Hematopoietic multipotent progenitor cell treated with erythropoietin and hydrocortisone succinate and interleukin-3 and kit ligand, for 8 days (in vitro differentiated cells): ENCODE measurements around the gene SLC16A5.
"Not testable (repeated sequence)": the region's sequence is repeated elsewhere in the genome, so short reads cannot be mapped to it uniquely, and the experiment has no call there.

Experiments used
- DNase-seq: peaks from one replicate; pipeline ENCODE4 v3.0.0-alpha.2; 2015

The SLC16A5 gene

DNA sequence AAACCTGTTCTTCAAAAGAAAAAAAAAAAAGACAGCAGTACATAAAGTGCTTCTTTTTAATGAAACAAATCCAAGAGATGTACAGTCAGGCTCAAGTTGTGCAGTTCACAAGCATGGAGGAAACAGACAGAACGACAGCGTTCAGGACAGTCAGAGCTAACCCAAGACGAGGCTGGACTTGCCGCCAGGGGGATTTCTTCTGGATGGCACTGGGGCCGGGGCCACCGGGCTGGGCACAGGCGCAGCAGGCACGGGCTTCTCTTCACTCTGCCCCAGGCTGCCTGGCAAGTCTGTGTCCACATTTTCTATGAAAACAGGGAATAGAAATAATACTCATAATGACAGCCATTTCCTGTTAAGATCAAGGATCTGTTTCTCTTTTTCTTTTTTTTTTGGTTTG lies 48.2 kb downstream of the SLC16A5 start:
- DNase-seq, result no peak

DNA sequence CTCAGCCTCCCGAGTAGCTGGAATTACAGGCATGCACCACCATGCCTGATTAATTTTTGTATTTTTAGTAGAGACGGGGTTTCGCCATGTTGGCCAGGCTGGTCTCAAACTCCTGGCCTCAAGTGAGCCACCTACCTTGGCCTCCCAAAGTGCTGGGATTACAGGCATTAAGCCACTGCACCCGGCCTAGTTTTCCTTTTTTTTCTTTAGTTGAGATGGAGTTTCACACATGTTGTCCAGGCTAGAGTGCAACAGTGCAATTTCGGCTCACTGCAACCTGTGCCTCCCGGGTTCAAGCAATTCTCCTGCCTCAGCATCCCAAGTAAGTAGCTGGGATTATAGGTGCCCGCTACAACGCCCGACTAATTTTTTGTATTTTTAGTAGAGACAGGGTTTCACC lies 50.0 kb downstream of the SLC16A5 start:
- not testable (repeated sequence) for DNase-seq

DNA sequence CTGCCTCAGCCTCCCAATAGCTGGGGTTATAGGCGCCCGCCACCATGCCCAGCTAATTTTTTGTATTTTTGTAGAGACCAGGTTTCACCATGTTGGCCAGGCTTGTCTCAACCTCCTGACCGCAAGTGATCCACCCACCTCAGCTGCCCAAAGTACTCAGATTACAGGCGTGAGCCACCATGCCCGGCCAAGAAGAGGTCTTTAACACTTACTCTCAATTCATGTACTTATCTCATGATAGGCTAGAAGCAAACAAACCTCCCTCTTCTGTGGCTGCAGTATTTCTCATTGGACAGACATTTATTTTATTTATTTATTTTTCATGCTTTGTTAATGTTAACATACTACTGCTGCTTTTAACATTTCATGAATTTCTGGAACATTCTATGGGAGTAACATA lies 50.8 kb downstream of the SLC16A5 start:
- no peak for DNase-seq

DNA sequence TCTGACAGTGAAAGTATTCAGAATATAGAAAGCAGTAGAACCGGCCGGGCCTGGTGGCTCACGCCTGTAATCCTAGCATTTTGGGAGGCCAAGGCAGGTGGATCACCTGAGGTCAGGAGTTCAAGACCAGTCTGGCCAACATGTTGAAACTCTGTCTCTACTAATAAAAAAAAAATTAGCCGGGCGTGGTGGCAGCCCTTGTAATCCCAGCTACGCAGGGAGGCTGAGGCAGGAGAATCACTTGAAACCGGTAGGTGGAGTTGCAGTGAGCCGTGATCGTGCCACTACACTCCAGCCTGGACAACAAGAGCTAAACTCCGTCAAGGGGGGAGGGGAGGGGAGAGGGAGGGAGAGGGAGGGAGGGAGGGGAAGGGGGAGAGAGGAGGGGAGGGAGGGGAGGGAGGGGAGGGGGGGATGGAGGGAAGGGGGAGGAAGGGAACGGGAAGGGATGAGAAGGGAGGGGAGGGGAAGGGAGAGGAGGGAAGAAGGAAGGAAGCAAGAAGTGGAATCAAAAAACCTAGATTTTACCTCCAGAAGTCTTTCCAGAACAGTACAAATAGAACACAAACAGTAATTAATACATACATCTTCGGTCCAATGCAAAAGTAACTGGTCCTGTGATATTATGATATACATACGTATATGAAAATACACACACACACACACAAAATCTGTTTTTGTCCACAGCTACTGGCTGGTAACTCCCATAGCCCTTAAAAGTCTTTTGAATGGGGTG lies 54.6 kb downstream of the SLC16A5 start:
- DNase-seq, result no peak

DNA sequence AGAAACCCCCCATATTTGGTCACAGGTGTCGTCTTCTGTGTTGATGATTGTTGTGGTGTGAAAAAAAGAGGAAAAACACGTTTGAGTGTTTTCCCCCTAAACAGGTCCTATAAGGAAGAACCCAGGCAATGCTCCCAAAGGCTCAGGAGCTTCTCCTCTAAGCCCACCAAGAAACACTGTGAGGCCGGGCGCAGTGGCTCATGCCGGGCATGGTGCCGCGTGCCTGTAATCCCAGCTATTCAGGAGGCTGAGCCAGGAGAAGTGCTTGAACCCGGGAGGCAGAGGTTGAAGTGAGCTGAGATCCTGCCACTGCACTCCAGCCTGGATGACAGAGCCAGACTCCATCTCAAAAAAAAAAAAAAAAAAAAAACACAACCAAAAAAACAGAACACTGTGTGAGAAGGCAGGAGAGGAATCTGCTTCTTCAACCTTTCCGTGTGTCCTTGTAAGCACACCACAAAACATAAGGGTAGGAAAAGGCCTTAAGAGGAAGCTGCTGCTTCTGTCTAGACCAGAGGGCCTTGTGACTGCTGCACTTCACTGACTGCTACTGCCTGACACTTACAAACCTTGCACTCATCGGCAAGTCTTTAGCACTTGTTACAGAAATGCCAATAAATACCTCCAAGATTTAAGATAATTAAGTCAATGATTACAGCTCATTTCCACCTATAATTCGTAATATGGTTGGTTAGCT lies 57.2 kb downstream of the SLC16A5 start:
- no peak for DNase-seq

DNA sequence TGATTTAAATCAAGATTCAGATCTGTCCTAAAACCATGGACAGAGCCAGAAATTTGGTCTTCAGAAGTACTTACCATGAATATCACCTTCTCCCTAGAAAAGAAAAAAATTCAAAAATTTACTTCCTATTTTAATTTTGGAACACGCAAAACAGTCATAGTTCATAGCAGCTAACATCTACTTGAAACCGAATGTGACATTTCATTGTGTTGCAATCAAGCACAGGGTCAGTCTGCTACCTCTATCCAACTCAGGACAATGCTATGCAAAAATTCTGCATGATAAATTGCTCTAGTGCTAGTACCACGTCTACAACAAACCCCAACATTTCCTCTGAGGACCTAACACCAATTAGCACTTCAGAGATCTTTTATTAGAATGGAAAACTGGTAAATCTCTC lies 58.8 kb downstream of the SLC16A5 start:
- DNase-seq, result no peak

DNA sequence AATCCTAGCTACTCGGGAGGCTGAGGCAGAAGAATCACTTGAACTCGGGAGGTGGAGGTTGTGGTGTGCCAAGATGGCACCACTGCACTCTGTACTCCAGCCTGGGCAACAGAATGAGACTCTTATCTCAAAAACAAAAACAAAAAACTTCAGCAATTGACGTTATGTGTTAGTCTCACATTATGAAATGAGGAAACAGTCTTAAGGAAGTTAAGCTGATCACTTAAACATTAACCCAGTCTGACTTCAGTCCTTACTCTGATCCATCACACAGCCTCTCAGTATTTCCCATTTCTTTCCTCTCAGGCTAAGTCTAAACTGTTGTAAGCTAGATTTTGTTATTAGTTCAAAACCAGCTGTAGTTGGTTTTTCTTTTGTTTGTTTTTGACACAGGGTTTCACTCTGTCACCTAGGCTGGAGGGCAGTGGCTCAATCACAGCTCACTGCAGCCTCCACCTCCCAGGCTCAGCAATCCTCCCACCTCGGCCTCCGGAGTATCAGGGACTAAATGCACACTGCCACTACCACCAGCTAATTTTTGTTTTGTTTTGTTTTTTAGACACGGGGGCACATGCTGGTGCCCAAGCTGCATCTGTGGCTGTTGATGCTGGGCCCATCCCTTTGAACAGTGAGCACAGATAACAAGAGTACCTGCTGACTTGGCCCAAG lies 60.3 kb downstream of the SLC16A5 start:
- DNase-seq, result no peak

DNA sequence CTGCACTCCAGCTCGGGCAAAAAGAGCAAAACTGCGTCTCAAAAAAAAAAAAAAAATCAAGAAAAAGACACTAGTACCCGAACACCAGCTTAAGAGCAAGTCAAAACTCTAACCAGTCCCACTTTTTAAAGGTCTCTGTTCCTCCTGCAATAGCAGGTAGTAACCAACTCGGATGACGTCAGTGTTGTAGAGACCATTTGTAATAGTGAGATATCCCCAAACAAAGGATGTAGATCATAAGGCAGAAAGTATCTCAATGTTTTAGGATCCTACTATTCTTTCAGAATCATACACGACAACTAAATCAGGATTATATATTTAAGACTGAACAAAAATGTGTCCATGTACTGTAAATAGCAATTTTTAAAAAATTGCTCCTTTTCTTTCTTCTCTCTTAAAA lies 64.2 kb downstream of the SLC16A5 start:
- DNase-seq, result peak; percentile 22

DNA sequence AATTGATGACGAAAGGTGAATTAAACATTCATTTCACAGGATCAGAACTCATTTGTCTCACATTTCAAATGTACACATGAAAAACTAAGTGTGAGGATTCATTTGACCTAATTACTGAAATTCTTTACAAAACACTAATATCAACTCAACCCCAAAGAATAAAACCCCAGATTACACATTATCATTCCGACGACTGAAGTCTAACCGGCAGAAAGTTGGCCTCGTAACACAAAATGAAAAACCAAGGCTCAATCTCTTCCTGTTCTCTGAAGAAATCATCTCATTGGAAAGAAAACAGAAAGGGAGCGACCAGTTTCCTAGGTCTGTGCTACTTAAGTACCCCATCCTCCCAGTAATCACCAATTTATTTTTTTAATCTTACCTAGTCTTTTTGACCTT lies 64.8 kb downstream of the SLC16A5 start:
- no peak for DNase-seq

DNA sequence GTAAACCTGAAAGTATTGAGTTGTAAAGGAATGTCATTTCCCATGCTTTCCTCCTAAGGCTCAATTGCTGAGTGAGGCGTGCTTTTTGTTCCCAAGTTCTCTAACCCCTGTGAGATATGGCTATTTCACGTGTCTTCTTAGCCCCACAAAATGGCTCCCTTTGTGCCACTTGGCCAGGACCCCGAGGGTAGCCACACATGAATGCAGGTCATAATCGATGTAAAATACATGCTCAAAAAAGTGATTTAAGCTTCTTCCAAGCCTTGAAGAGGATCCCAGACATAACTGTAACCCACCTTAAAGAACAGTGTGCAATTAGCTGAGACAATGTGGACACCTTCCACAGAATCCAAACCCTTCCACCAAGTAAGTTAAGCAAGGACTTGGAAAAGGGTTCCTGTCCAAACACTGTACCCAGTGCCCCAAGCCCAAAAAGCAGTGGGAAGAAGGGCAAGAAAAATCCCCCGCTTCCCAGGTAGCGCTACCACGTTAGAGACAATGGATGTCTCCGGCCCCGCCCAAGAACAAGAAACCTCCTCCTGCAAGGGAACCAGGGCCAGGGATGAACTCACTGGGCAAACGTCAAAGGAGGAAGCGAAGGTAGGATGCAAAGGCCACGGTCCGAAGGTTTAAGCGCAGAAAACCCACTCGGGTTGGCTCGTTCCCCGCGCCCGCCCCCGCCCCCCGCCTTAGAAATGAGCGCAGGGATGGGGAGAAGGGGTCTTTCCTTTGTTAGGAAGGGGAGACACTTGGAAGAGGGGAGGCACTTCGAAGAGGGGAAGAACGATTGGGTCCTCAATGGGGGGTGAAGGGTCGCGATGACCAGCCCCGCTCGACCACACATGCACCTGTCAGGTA lies 65.4 kb downstream of the SLC16A5 start:
- peak; percentile 49 for DNase-seq

DNA sequence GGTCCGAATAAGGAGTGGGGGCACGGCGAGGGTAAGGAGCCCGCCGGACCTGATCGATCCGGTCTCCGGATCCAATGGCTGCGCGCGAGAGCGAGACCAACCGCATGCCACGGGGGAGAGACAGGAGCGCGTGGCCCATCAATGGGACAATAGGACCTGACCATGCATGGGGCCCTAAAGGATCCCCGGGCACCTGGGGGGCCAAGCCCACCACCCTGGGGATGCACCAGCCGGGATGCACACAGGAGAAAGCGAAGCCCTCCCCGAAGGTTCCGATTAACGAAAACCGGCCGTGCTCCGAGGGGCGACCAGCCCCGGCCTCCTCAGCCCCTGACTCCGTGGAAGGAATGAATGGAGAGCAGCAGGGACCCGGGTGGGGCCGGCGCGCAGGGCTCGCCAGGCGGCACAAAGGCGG lies 66.0 kb downstream of the SLC16A5 start:
- DNase-seq, result peak; percentile 29

DNA sequence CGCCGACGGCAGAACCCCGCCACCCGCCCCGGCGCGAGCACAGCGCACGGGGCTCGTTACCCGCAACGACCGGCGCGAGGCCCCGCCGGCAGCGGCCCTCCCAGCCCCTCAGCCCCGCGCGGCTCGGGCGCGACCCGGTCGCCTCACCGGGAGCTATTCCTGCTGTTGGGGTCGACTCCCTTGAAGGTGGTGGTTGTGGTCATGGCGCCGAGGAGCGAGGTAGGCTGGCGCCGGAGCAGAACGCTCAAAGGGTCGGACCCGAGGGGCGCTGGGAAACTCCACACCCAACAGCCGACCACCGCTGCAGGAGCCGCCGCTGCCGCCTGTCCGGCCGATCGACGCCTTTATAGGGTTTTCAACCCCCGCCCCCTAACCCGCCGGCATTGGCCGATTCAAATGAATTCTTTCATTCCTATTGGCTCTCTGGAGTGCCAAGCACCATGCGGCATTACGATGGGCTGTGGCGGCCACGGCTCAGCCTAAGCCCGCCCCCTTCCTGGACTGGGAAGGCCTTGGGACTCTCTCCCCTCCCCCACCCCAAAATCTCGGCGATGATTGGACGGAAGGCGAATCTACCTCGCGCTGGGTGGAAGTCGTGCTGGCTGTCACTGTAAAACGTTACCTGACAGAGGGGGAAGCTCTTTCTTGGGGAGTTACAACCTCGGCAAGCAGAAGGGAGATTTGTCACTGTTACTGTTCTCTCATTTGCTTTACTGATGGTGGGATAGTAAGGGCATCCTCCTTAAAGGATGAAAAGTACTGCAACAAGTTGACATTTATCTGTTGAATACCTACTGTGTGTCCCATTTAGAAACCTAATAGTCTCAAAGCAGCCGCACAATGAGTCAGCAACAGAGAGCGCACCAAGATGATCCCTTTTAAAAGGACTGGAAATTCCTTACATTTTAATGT lies 66.7 kb downstream of the SLC16A5 start, which contains the start of gene JPT1:
Gene JPT1 (minus strand): TSS at position 318 of the 912 bp plus-strand sequence. CDS start 115 bp downstream, at position 203.
- DNase-seq, result peak; percentile 99

DNA sequence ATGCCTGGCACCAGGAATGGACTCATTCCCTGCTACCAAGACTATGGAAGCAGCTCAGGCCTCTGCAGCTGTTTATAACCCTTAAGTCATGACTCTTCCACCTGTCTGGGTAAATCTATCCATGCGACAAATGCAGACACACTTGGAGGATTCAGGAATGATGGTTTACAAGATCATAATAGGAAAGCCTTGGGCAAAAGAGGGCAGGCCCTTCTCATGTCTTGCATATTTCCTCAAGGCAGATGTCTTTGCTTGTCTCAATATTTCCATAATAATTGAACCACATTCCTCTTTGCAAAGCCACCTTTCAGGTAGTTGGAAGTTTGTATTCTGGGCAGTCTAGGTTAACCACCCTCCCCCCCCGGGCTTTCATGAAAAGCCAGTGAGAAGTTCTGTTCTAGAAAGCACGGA lies 67.4 kb downstream of the SLC16A5 start:
- DNase-seq, result no peak
